Activated B cell treated with CpG ODN at 0.5 μM for 24 hours (primary cell): ENCODE data around the gene GALNT12. TPM values are rescaled to one million over a fixed set of nuclear protein-coding genes. Genes with fewer than 3 reads are reported as not detected.

Source experiments
- ATAC-seq: fragments of 200-7000 bp; cut with Tn5 transposase; one replicate; pipeline ENCODE4 v1.10.0; 2021; ENCODE audit warnings: low read depth, mild to moderate bottlenecking, moderate library complexity
- CTCF ChIA-PET: fragments of 350-600 bp; sonication (Branson Sonifier 250); formaldehyde crosslinking; loops from one replicate; lab custom pipeline; 2021; ENCODE audit warnings: antibody characterized with exemption; lab: Charles Lee
- POLR2A ChIA-PET: fragments of 350-600 bp; sonication (Branson Sonifier 250); formaldehyde crosslinking; loops from one replicate; lab custom pipeline; 2021; ENCODE audit warnings: antibody characterized with exemption; lab: Charles Lee
- DNase-seq: peaks from one replicate; pipeline ENCODE4 v3.0.0; 2022
- H3K27ac Mint-ChIP-seq: one replicate; pipeline ENCODE4 v1.8.0; 2020; ENCODE audit warnings: mixed read lengths
- H3K27me3 Mint-ChIP-seq: one replicate; pipeline ENCODE4 v1.8.0; 2021; ENCODE audit warnings: mixed read lengths
- H3K36me3 Mint-ChIP-seq: one replicate; pipeline ENCODE4 v1.8.0; 2021; ENCODE audit warnings: low read depth, mixed read lengths
- H3K4me1 Mint-ChIP-seq: one replicate; pipeline ENCODE4 v1.8.0; 2021; ENCODE audit warnings: mixed read lengths
- H3K4me3 Mint-ChIP-seq: one replicate; pipeline ENCODE4 v1.8.0; 2020; ENCODE audit warnings: mild to moderate bottlenecking, mixed read lengths
- H3K9me3 Mint-ChIP-seq: one replicate; pipeline ENCODE4 v1.8.0; 2020; ENCODE audit warnings: mixed read lengths
- intact Hi-C: fragments of 100-400 bp; cut with micrococcal nuclease; formaldehyde crosslinking; loops from one replicate; pipeline ENCODE4 v1.15.1; 2024
- total RNA-seq: library from RNA; stranded (reverse); gene quantifications from 2 replicates; pipeline ENCODE4 v1.2.3, GENCODE V29; 2022
- TF ChIP-seq, protein P1 (sequence below): fragments of 200-600 bp; IDR thresholded peaks from one replicate; pipeline ENCODE4 v1.8.0; 2022; ENCODE audit warnings: antibody characterized with exemption, mild to moderate bottlenecking

GALNT12 gene
- total RNA-seq, 1 donor from 2014 or later: 2.0 TPM

DNA sequence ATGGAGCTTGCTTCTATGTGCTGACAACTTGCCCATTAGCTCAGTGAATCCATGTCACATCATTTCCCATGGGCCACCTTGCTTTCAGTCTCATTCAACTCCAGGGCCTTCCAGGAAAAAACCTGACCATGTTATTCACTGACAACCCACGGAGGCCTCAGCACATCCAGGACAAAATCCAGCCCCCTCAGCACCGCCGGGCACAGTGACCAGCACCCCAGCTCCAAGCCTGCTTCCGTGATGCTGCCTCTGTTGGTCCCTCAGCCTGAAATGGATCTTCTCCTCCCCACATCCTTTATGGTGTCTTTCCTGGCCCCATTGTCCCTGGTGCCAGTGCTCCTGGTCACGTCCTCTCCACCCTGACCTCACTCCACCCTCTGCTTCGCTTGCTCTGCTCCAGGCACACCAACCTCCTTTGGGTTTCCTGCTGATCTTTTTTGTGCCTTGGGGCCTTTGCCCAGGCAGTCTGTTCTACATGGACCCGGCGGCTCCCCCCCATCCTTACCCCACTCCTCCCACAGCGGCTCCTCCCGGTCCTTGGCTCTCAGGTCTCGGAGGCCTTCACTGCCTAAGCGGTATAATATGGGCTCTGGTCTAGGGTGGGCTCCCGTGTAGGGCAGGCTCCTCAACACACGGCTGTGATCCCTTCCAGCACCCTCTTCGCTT is 36.1 kb upstream of the GALNT12 start:
- Mint-ChIP-seq H3K36me3 (peaks cover 74% of the 10 kb centered on the region), H3K4me1 (no peaks in the 10 kb centered on the region), H3K9me3 (no peaks in the 10 kb centered on the region), H3K4me3 (no peak overlapping the region), H3K27ac (no peak overlapping the region), H3K27me3 (no peaks in the 10 kb centered on the region)
- no peak for DNase-seq
- ChIA-PET POLR2A (no interaction called here), CTCF (no interaction called here)
- intact Hi-C loops: no loop called here
- no peak for ATAC-seq
- TF ChIP-seq, protein P1, sequence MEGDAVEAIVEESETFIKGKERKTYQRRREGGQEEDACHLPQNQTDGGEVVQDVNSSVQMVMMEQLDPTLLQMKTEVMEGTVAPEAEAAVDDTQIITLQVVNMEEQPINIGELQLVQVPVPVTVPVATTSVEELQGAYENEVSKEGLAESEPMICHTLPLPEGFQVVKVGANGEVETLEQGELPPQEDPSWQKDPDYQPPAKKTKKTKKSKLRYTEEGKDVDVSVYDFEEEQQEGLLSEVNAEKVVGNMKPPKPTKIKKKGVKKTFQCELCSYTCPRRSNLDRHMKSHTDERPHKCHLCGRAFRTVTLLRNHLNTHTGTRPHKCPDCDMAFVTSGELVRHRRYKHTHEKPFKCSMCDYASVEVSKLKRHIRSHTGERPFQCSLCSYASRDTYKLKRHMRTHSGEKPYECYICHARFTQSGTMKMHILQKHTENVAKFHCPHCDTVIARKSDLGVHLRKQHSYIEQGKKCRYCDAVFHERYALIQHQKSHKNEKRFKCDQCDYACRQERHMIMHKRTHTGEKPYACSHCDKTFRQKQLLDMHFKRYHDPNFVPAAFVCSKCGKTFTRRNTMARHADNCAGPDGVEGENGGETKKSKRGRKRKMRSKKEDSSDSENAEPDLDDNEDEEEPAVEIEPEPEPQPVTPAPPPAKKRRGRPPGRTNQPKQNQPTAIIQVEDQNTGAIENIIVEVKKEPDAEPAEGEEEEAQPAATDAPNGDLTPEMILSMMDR: no peak

DNA sequence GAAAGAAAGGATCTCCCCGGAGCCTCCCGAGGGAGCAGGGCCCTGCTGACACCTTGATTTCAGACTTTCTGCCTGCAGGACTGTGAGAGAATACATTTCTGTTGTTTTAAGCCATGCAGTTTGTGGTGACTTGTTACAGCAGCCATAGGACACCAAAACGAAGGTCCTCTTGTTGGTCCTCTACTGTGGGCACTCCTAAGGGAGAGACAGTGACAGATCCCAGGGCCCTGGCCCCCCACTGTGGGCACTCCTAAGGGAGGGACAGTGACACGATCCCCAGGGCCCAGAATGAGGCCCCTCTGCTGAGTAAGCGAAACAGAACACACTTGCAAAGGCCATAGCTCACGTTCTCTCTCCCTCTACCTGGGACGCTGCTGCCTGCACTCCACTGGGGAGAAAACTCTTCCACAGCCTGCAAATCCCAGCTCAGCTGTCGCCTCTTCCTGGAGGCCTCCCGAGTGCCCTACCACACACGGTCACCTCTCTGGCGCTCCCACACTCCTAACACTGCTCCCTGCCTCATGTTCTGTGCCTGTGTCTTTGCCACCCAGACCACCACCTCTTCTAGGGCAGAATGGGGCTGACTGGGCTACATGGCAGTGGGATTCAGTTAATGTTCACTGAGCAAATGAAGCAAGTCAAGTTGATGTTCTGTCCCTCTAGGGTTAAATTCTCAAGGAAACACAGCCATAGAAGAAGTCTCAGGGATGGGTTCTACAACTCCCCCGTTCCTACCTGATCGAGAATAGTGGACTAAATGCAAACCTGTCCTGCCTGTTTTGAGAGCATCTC is 34.9 kb upstream of the GALNT12 start:
- CTCF ChIA-PET: no interaction called here
- intact Hi-C loops: no loop called here
- H3K27ac Mint-ChIP-seq: no peak overlapping the region

DNA sequence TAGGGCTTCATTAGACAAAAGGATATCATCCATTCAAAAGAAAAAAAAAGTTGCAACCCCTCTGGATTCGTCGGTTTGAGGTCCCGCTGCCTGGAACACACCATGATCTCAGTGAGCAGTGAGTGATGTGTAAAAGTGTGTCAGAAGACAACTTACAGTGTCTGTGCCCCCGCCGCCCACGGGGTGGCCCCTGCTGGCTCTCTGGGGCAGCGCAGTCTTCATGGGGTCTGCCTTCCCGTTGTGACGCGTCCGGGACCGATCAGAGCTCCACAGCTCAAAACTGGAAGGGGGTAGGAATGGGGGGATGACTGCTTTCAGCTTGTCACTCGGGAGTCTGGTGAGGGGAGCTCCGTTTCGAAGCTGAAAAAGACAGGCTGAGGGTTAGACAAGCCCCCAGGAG is 33.7 kb upstream of the GALNT12 start:
- no peaks in the 10 kb centered on the region for H3K4me1 Mint-ChIP-seq
- no peak for DNase-seq
- H3K27ac Mint-ChIP-seq: no peak overlapping the region
- ChIA-PET CTCF (interaction anchor here (5.3 kb wide), 1 partner anchor 459 kb away, joined by 76 read pairs; no protein-coding TSS in a partner anchor), POLR2A (no interaction called here)
- TF ChIP-seq, protein P1: no peak
- H3K9me3 Mint-ChIP-seq: no peaks in the 10 kb centered on the region
- no peak overlapping the region for H3K4me3 Mint-ChIP-seq
- no peak for ATAC-seq
- intact Hi-C loops: no loop called here
- H3K36me3 Mint-ChIP-seq: peaks cover 53% of the 10 kb centered on the region
- no peaks in the 10 kb centered on the region for H3K27me3 Mint-ChIP-seq

More for the DNA sequence above, 34.9 kb upstream of the GALNT12 start:
- no peaks in the 10 kb centered on the region for H3K27me3 Mint-ChIP-seq
- TF ChIP-seq, protein P1: no peak
- H3K4me1 Mint-ChIP-seq: no peaks in the 10 kb centered on the region
- ATAC-seq (no peak), DNase-seq (no peak)
- H3K9me3 Mint-ChIP-seq: no peaks in the 10 kb centered on the region
- POLR2A ChIA-PET: no interaction called here
- H3K36me3 Mint-ChIP-seq: peaks cover 62% of the 10 kb centered on the region
- H3K4me3 Mint-ChIP-seq: no peak overlapping the region

DNA sequence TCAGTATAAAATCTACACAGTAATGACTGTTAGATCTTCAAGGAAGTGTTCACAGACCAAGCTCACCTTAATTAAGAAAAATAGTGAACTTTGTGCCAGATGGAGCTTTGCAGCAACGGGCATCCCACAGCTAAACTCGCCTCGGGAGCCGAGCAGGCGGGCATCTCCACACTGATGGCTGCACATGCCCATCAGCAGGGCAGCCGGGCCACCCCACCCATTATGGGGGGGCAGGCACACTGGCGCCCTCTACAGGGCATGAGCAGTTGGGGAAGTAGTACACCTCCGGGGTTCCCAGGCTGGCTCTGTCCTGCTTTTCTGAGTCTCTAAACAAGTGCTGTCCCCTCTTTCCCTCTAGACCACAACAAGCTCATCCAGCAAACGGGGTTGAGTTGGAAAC is 32.7 kb upstream of the GALNT12 start:
- Mint-ChIP-seq H3K27me3 (no peaks in the 10 kb centered on the region), H3K9me3 (no peaks in the 10 kb centered on the region), H3K36me3 (peaks cover 48% of the 10 kb centered on the region), H3K4me1 (no peaks in the 10 kb centered on the region), H3K27ac (no peak overlapping the region), H3K4me3 (no peak overlapping the region)
- intact Hi-C loops: no loop called here
- TF ChIP-seq, protein P1: no peak
- POLR2A ChIA-PET: no interaction called here
- DNase-seq: no peak
- ATAC-seq: no peak
- CTCF ChIA-PET: interaction anchor here (0.6 to 5.3 kb wide), 7 partner anchors 8 to 853 kb away, joined by 3 to 76 read pairs (median 4); partner anchors contain the start of gene TRMO
